PC-9 (cell line): ENCODE measurements around the gene NTF3. TPM values are rescaled to one million over a fixed set of nuclear protein-coding genes. Genes with fewer than 3 reads are reported as not detected.

Source experiments
- BruUV-seq: library from RNA; stranded (reverse); fragments of 400-500 nt; replicated peaks from 2 replicates; lab custom pipeline; 2021; lab: Mats Ljungman, UMichigan
- CTCF ChIA-PET: fragments of 300-600 bp; sonication (Branson Sonifier 250); formaldehyde crosslinking; loops from one replicate; lab custom pipeline; 2022; ENCODE audit warnings: antibody characterized with exemption; lab: Charles Lee
- POLR2A ChIA-PET: fragments of 300-600 bp; sonication (Branson Sonifier 250); formaldehyde crosslinking; loops from one replicate; lab custom pipeline; 2022; ENCODE audit warnings: antibody characterized with exemption; ENCODE audit not compliant: unreplicated experiment; lab: Charles Lee
- DNase-seq, 2 experiments: peaks; one replicate each; pipeline versions ENCODE4 v3.0.0 to v3.0.0-alpha.2; 2015 to 2022; ENCODE audit warnings: mixed read lengths in 1 of 2
- H2AFZ ChIP-seq: fragments of 200-600 bp; sonication (generic); 2 replicates; pipeline ENCODE4 v1.8.1; 2017; ENCODE audit warnings: antibody characterized with exemption
- H3F3A ChIP-seq: fragments of 200-600 bp; sonication (generic); 2 replicates; pipeline ENCODE4 v1.8.1; 2017; ENCODE audit warnings: antibody characterized with exemption, mild to moderate bottlenecking, low read depth; ENCODE audit not compliant: insufficient read depth
- H3K27ac ChIP-seq: fragments of 200-600 bp; sonication (generic); 2 replicates; pipeline ENCODE4 v1.6.1; 2016; ENCODE audit warnings: mixed run types
- H3K27me3 ChIP-seq: fragments of 200-600 bp; sonication (generic); 2 replicates; pipeline ENCODE4 v1.6.1; 2016; ENCODE audit warnings: low read depth, mixed run types; ENCODE audit not compliant: insufficient read depth
- H3K36me3 ChIP-seq: fragments of 200-600 bp; sonication (generic); 2 replicates; pipeline ENCODE4 v1.6.1; 2016; ENCODE audit warnings: low read depth, mixed run types
- H3K4me1 ChIP-seq: fragments of 200-600 bp; sonication (generic); replicated peaks from 2 replicates; pipeline ENCODE4 v1.6.1; 2016; ENCODE audit warnings: mixed run types; ENCODE audit not compliant: insufficient read depth
- H3K4me2 ChIP-seq: fragments of 200-600 bp; sonication (generic); 2 replicates; pipeline ENCODE4 v1.6.1; 2017; ENCODE audit warnings: mixed run types
- H3K4me3 ChIP-seq: fragments of 200-600 bp; sonication (generic); 2 replicates; pipeline ENCODE4 v1.6.1; 2016; ENCODE audit warnings: mixed run types
- H3K79me2 ChIP-seq: fragments of 200-600 bp; sonication (generic); 2 replicates; pipeline ENCODE4 v1.6.1; 2017; ENCODE audit warnings: low read depth, mixed run types
- H3K9me2 ChIP-seq: fragments of 200-600 bp; sonication (generic); 2 replicates; pipeline ENCODE4 v1.8.1; 2017; ENCODE audit warnings: mild to moderate bottlenecking; ENCODE audit not compliant: insufficient read depth
- H3K9me3 ChIP-seq: fragments of 200-600 bp; sonication (generic); 2 replicates; pipeline ENCODE4 v1.8.1; 2016; ENCODE audit warnings: low read depth; ENCODE audit not compliant: insufficient read depth
- H4K20me1 ChIP-seq: fragments of 200-600 bp; sonication (generic); 2 replicates; pipeline ENCODE4 v1.8.1; 2017; ENCODE audit not compliant: insufficient read depth
- EZH2 ChIP-seq: fragments of 200-600 bp; sonication (generic); IDR thresholded peaks from 2 replicates; pipeline ENCODE4 v1.8.0; 2017; ENCODE audit warnings: antibody characterized with exemption, low read depth
- intact Hi-C: fragments of 100-400 bp; cut with micrococcal nuclease; formaldehyde crosslinking; loops from one replicate; pipeline ENCODE4 v1.10.0; 2022; ENCODE audit not compliant: unreplicated experiment
- total RNA-seq: library from RNA; stranded (reverse); gene quantifications from 2 replicates; pipeline ENCODE4 v1.2.3, GENCODE V29; 2021
- TF ChIP-seq, protein P1 (sequence below): fragments of 200-600 bp; sonication (generic); conservative IDR thresholded peaks from 2 replicates; pipeline ENCODE4 v1.6.1; 2017; ENCODE audit warnings: mixed run types, antibody characterized with exemption, mild to moderate bottlenecking, moderate library complexity

NTF3 gene
- total RNA-seq, 1 experiment from 2014 or later: not detected

DNA sequence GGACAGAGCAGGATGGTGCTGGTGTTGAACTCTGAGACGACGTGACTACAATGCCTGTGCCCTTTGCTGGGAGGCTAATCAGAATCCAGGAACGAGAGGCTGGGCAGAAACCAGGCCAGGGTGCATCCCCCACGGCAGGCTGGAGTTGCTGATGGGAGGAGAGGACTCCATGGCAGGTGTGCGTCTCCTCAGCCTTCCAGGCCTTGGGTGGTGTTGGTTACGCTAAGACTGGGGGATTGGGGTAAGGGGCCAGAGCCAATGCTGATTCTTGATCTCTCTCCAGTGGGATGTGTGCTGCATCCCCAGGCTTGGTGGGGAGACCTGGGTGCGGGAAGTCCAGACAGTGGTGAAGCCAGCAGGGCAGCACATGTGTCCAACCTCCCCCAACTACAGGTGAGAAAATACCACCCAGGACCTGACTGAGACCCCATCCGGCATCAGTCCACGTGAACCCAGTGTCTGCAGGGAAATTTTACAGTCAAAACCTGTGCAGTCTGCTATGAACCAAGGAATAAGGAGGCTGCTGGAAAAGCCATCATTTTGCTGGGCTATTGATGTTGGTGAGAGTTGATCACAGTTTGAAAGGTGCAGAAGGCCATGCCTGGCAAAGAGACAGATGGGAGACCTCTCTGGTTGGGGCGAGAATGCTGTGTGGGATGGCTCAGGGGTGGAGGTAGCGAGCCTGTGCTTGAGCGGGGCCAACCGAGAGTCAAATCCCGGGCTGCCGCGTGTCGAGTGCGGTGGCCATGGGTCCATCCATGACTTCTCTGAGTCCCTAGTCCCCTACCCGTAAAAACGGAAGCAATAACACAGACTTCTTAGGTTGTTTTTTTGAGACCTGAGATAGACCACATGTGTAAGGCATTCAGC is 89.8 kb downstream of the NTF3 start:
- DNase-seq: no peak
- intact Hi-C loops: no loop called here
- TF ChIP-seq, protein P1, sequence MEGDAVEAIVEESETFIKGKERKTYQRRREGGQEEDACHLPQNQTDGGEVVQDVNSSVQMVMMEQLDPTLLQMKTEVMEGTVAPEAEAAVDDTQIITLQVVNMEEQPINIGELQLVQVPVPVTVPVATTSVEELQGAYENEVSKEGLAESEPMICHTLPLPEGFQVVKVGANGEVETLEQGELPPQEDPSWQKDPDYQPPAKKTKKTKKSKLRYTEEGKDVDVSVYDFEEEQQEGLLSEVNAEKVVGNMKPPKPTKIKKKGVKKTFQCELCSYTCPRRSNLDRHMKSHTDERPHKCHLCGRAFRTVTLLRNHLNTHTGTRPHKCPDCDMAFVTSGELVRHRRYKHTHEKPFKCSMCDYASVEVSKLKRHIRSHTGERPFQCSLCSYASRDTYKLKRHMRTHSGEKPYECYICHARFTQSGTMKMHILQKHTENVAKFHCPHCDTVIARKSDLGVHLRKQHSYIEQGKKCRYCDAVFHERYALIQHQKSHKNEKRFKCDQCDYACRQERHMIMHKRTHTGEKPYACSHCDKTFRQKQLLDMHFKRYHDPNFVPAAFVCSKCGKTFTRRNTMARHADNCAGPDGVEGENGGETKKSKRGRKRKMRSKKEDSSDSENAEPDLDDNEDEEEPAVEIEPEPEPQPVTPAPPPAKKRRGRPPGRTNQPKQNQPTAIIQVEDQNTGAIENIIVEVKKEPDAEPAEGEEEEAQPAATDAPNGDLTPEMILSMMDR: no peak
- no peak for TF ChIP-seq EZH2
- ChIA-PET CTCF (no interaction called here), POLR2A (no interaction called here)
- Histone ChIP-seq H3K9me3 (no peaks in the 10 kb centered on the region), H3K9me2 (no peaks in the 10 kb centered on the region), H3K27ac (no peak overlapping the region), H3K27me3 (peaks cover 95% of the 10 kb centered on the region), H4K20me1 (no peaks in the 10 kb centered on the region), H3F3A (no peaks in the 10 kb centered on the region), H2AFZ (no peak overlapping the region), H3K36me3 (no peaks in the 10 kb centered on the region), H3K4me3 (no peak overlapping the region), H3K4me1 (no peaks in the 10 kb centered on the region), H3K79me2 (no peaks in the 10 kb centered on the region), H3K4me2 (no peak overlapping the region)
- no TSS peak for BruUV-seq

DNA sequence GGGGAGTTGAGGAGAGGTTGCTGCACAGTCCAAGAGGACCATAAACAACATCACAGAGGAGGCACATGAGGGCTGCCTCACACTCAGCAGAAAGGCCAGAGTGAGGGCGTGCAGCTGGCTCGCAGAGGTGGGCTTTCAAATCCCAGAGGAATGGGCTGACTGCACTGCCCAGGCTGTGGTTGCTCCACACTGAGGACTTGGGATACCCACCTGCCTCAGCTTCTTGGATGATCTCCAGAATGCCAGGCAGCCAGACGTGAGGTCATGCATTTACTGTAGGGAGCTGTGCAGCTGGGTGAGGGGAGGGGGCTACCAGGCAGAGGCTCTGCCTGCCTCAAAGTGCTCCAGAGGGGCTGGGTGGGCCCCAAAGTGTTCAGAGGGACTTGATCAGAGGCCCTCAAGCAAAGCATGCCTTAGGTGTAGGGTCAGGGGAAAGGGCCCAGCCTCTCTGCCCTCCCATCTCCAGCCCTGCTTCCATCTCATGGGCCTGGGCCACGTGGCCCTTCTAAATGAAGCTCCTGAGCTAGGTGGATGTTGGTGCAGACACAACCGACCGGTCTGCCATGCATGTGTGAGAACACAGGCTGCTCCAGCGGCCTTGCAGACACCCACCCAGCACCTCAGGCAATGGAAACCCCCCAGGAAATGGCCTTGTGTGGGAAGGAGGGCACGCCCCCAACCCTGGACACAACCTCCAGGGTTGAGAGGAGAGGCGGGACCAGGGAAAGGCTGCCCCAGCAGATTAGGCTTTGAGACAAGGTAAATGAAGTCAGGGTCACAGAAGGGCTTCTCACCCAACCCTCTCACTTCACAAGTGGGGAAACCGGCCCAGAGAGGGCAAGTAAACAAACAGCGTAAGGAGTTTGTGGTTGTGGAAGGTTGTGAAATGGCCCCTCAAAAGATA is 90.8 kb downstream of the NTF3 start:
- H3K79me2 ChIP-seq: no peaks in the 10 kb centered on the region
- intact Hi-C loops: no loop called here
- no peak for DNase-seq
- H3K4me3 ChIP-seq: no peak overlapping the region
- no TSS peak for BruUV-seq
- TF ChIP-seq EZH2: no peak
- TF ChIP-seq, protein P1: no peak
- H2AFZ ChIP-seq: no peak overlapping the region
- POLR2A ChIA-PET: no interaction called here
- no peak overlapping the region for H3K27ac ChIP-seq
- H3K4me2 ChIP-seq: no peak overlapping the region
- no peaks in the 10 kb centered on the region for H3F3A ChIP-seq
- H3K36me3 ChIP-seq: no peaks in the 10 kb centered on the region
- H3K9me2 ChIP-seq: no peaks in the 10 kb centered on the region
- CTCF ChIA-PET: no interaction called here
- H3K27me3 ChIP-seq: peaks cover 87% of the 10 kb centered on the region
- no peaks in the 10 kb centered on the region for H4K20me1 ChIP-seq
- no peaks in the 10 kb centered on the region for H3K4me1 ChIP-seq
- no peaks in the 10 kb centered on the region for H3K9me3 ChIP-seq

DNA sequence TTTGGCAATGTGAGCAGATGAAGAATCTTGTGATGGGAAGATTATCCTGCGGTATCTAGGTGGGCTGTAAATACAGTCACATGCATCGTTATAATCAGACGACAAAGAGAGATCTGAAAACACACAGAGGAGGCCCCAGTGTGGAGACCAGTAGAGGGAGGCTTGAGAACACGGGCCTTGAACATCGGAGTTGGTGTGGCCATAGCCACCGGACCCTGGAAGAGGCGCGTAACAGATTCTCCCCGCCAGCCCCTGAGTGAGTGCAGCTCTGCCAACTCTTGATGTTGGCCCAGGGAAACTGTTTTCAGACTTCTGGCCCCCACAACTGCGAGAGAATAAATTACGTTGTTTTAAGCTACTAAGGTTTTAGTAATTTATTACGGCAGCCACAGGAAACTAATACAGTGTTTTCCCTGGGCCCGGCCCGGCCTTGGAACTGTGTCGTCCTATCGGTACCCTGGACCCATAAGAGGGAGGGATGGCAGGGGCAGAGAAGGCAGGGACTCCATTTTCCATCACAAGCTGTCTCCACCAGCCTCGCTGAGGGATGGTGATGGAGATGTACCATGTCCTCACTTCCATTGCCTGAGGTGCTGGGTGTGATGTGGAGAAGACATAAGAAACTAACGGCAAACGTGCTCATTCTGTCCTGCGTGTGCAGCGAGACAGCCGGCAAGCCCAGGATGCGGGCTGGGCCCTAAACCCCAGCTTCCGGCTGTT is 91.6 kb downstream of the NTF3 start:
- H3K36me3 ChIP-seq: no peaks in the 10 kb centered on the region
- ChIA-PET POLR2A (no interaction called here), CTCF (no interaction called here)
- no peaks in the 10 kb centered on the region for H3F3A ChIP-seq
- H3K27ac ChIP-seq: no peak overlapping the region
- no peaks in the 10 kb centered on the region for H3K9me3 ChIP-seq
- no peak for DNase-seq
- H3K9me2 ChIP-seq: no peaks in the 10 kb centered on the region
- H3K79me2 ChIP-seq: no peaks in the 10 kb centered on the region
- H4K20me1 ChIP-seq: no peaks in the 10 kb centered on the region
- intact Hi-C loops: no loop called here
- no TSS peak for BruUV-seq
- no peak for TF ChIP-seq EZH2
- TF ChIP-seq, protein P1: no peak
- H3K27me3 ChIP-seq: peaks cover 78% of the 10 kb centered on the region
- H2AFZ ChIP-seq: no peak overlapping the region
- no peaks in the 10 kb centered on the region for H3K4me1 ChIP-seq
- no peak overlapping the region for H3K4me3 ChIP-seq
- H3K4me2 ChIP-seq: no peak overlapping the region
